ENCODE measurements around the gene KAT6B.

GRCh38 chr10:74993649-74994048 lies 167.2 kb downstream of the KAT6B start:
- TF ChIP-seq CTCF (IDR thresholded peaks at IDR 0.05; ENCODE audit: poor library complexity) = no peak
- TF ChIP-seq EZH2phosphoT487 (IDR thresholded peaks at IDR 0.05; ENCODE audit: low read depth, severe bottlenecking, unreplicated experiment) = no peak

Data from hepatocyte (in vitro differentiated cells).